KMS-11 (cell line): ENCODE measurements around the gene DAZAP1.
A peak's percentile ranks its signal among the peaks of the same experiment; 100 is the strongest.

Experiments used
- H2AFZ ChIP-seq: fragments of 200-600 bp; sonication (generic); 2 replicates; pipeline ENCODE4 v1.6.1; 2016; ENCODE audit warnings: antibody characterized with exemption, mixed run types, low read depth
- H3K27ac ChIP-seq: fragments of 200-600 bp; sonication (generic); 2 replicates; pipeline ENCODE4 v1.6.1; 2016; ENCODE audit warnings: mild to moderate bottlenecking, mixed run types
- H3K27me3 ChIP-seq: fragments of 200-600 bp; sonication (generic); 2 replicates; pipeline ENCODE4 v1.6.1; 2017; ENCODE audit warnings: mild to moderate bottlenecking, low read depth, mixed run types, moderate library complexity; ENCODE audit not compliant: insufficient read depth
- H3K36me3 ChIP-seq: fragments of 200-600 bp; sonication (generic); 2 replicates; pipeline ENCODE4 v1.6.1; 2017; ENCODE audit warnings: mild to moderate bottlenecking, mixed run types; ENCODE audit not compliant: insufficient read depth
- H3K4me1 ChIP-seq: fragments of 200-600 bp; sonication (generic); 2 replicates; pipeline ENCODE4 v1.6.1; 2016; ENCODE audit warnings: mild to moderate bottlenecking, low read depth, mixed run types; ENCODE audit not compliant: poor library complexity, severe bottlenecking
- H3K4me2 ChIP-seq: fragments of 200-600 bp; sonication (generic); 2 replicates; pipeline ENCODE4 v1.7.0; 2016; ENCODE audit warnings: mild to moderate bottlenecking, mixed run types
- H3K4me3 ChIP-seq: fragments of 200-600 bp; sonication (generic); IDR thresholded peaks from 2 replicates; pipeline ENCODE4 v1.6.1; 2017; ENCODE audit warnings: low read depth, low read length, mixed read lengths; ENCODE audit not compliant: insufficient read depth
- H3K79me2 ChIP-seq: fragments of 200-600 bp; sonication (generic); 2 replicates; pipeline ENCODE4 v1.6.1; 2016; ENCODE audit warnings: low read depth, mixed run types; ENCODE audit not compliant: insufficient read depth
- H3K9ac ChIP-seq: fragments of 200-600 bp; sonication (generic); 2 replicates; pipeline ENCODE4 v1.6.1; 2016; ENCODE audit warnings: mild to moderate bottlenecking, mixed run types
- H4K20me1 ChIP-seq: fragments of 200-600 bp; sonication (generic); 2 replicates; pipeline ENCODE4 v1.6.1; 2016; ENCODE audit warnings: mild to moderate bottlenecking, mixed run types; ENCODE audit not compliant: insufficient read depth
- TF ChIP-seq, protein P1 (sequence below): fragments of 200-600 bp; sonication (generic); conservative IDR thresholded peaks from 2 replicates; pipeline ENCODE4 v1.6.1; 2017; ENCODE audit warnings: low read depth, mild to moderate bottlenecking, antibody characterized with exemption, low read length, moderate library complexity, mixed read lengths

DAZAP1 gene

DNA sequence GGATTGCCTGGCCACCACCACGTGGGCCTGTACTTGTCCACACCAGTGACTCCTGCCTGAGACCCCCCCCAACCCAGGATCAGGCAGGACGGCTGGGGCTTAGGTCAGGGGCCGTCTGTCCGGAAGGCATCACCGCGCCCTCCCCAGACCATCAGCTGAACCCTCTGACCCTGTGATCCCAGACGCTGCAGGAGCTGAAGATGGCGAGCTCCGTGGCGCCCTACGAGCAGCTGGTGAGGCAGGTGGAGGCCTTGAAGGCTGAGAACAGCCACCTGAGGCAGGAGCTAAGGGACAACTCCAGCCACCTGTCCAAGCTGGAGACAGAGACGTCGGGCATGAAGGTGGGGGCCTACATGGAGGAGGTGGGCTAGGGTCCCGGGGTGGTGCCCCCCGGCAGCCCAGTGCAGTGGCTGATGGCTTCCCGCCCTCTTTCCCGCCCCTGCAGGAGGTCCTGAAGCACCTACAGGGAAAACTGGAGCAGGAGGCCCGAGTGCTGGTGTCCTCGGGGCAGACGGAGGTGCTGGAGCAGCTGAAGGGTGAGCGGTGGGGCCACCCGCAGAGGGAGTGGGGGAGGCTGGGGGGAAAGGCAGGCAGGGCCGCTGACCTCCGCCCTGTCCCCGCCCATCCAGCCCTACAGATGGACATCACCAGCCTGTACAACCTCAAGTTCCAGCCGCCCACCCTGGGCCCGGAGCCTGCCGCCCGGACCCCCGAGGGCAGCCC lies 45.6 kb downstream of the DAZAP1 start:
- Histone ChIP-seq H3K27ac (no peak overlapping the region), H3K27me3 (peaks cover 88% of the 10 kb centered on the region), H4K20me1 (no peaks in the 10 kb centered on the region; the same call in 1 of the 2 replicates), H3K4me1 (peaks cover 17% of the 10 kb centered on the region), H3K9ac (no peak overlapping the region), H3K36me3 (no peaks in the 10 kb centered on the region), H3K4me2 (no peak overlapping the region; the same call in 1 of the 2 replicates), H3K4me3 (no peak overlapping the region), H3K79me2 (no peaks in the 10 kb centered on the region), H2AFZ (no peak overlapping the region)
- TF ChIP-seq, protein P1, sequence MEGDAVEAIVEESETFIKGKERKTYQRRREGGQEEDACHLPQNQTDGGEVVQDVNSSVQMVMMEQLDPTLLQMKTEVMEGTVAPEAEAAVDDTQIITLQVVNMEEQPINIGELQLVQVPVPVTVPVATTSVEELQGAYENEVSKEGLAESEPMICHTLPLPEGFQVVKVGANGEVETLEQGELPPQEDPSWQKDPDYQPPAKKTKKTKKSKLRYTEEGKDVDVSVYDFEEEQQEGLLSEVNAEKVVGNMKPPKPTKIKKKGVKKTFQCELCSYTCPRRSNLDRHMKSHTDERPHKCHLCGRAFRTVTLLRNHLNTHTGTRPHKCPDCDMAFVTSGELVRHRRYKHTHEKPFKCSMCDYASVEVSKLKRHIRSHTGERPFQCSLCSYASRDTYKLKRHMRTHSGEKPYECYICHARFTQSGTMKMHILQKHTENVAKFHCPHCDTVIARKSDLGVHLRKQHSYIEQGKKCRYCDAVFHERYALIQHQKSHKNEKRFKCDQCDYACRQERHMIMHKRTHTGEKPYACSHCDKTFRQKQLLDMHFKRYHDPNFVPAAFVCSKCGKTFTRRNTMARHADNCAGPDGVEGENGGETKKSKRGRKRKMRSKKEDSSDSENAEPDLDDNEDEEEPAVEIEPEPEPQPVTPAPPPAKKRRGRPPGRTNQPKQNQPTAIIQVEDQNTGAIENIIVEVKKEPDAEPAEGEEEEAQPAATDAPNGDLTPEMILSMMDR, result no peak

DNA sequence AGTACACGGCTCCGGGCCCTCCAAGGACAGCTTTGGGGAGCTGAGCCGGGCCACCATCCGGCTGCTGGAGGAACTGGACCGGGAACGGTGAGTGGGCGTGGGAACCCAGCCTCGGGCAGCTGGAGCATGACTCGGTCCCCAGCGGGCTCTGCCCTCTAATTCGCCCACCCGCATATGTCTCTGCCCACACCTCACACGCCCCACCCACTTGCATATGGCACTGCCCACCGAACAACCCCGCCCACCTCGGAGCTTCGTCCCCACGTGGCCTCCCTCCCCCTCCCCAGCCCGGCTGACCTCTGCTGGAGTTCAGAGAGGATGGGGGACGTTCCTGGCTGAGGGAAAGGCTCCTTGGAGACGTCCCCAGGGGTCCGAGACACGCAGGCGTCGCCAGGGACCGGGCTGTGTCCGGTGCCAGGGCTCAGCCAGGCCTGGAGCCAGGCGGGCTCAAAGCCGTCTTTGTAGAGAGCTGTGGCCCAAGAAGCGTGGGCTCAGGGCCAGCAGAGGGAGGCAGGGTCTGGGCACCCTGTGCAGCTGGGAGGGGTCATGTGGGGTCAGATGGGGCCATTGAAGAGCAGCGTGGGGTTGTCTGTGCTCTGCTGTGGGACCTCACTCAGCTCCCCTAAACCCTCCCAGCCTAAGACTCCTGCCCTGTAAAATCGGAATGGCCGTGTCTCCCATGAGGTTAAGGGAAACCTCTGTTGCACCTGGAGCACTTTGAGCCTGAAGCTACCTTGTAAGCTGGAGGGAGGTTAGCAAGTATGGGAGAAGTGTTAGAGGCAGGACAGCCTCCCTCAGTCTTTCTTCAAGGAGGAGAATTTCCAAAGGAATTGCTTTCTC lies 46.4 kb downstream of the DAZAP1 start:
- Histone ChIP-seq H2AFZ (no peak overlapping the region), H3K4me1 (peaks cover 17% of the 10 kb centered on the region), H4K20me1 (no peaks in the 10 kb centered on the region; the same call in 1 of the 2 replicates), H3K4me2 (no peak overlapping the region; the same call in 1 of the 2 replicates), H3K27me3 (peaks cover 88% of the 10 kb centered on the region), H3K27ac (no peak overlapping the region), H3K9ac (no peak overlapping the region), H3K4me3 (no peak overlapping the region), H3K79me2 (no peaks in the 10 kb centered on the region), H3K36me3 (no peaks in the 10 kb centered on the region)
- TF ChIP-seq, protein P1, result no peak

DNA sequence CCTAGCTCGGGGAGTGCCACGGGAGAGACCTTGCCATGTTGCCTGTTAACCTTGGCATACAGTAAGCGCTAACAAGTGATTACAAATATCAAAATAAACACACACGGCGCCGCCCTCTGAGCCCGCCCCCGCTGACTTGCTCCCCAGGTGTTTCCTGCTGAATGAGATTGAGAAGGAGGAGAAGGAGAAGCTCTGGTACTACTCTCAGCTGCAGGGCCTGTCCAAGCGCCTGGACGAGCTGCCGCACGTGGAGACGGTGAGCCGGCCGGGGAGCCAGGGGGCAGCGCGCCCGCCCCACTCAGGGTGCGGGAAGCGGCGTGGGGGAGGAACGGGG lies 47.6 kb downstream of the DAZAP1 start:
- no peak overlapping the region for H3K4me3 ChIP-seq
- H3K9ac ChIP-seq, result no peak overlapping the region
- peaks cover 17% of the 10 kb centered on the region for H3K4me1 ChIP-seq
- H3K79me2 ChIP-seq, result no peaks in the 10 kb centered on the region
- peak overlapping the region; percentile 67 for H3K4me2 ChIP-seq
- peaks cover 88% of the 10 kb centered on the region for H3K27me3 ChIP-seq
- no peaks in the 10 kb centered on the region for H3K36me3 ChIP-seq
- TF ChIP-seq, protein P1, result no peak
- H3K27ac ChIP-seq, result no peak overlapping the region
- no peaks in the 10 kb centered on the region for H4K20me1 ChIP-seq
- peak overlapping the region; percentile 66; the same call in 1 of the 2 replicates for H2AFZ ChIP-seq

DNA sequence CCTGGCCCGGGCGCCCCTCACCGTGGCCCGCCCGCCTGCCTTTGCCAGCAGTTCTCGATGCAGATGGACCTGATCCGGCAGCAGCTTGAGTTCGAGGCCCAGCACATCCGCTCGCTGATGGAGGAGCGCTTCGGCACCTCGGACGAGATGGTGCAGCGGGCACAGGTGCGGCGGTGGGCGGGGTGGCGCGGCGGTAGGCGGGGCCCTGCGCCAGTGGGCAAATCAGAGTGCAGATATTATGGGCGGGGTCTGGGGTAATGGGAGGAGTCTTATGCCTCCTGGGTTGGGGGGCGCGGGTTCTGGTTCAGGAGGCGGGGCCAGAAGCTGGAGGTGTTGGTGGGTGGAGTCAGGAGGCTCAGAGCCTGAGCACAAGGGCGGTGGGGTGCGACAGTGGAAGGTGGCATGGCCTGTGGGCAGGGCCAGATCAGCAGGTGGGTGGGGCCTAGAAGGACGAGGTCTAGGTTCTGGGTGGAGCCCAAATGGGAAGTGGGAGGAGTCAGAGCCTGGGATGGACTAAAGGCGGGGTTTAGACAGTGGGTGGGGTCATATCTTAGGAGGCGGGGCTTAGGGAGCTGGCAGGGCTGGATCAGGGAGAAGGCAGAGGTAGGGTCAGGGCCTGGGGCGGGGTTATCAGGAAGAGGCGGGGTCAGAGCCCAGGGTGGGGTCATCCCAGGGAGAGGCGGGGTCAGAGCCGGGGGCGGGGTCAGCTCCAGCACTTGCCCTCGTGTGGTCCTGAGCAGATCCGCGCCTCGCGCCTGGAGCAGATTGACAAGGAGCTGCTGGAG lies 48.1 kb downstream of the DAZAP1 start:
- no peaks in the 10 kb centered on the region for H3K79me2 ChIP-seq
- peaks cover 88% of the 10 kb centered on the region for H3K27me3 ChIP-seq
- H3K36me3 ChIP-seq, result no peaks in the 10 kb centered on the region
- H3K9ac ChIP-seq, result no peak overlapping the region
- TF ChIP-seq, protein P1, result no peak
- H4K20me1 ChIP-seq, result no peaks in the 10 kb centered on the region
- peak overlapping the region; percentile 67 for H3K4me2 ChIP-seq
- H2AFZ ChIP-seq, result peak overlapping the region; percentile 66; the same call in 1 of the 2 replicates
- no peak overlapping the region for H3K27ac ChIP-seq
- H3K4me1 ChIP-seq, result peaks cover 17% of the 10 kb centered on the region
- no peak overlapping the region for H3K4me3 ChIP-seq
